SK-N-SH (cell line): Measurements from ENCODE around the gene RPS6KB2.

ENCODE experiments used
- CHD2 ChIP-seq: fragments of 150-350 bp; IDR thresholded peaks from 2 replicates; pipeline ENCODE4 v1.6.1; 2018; ENCODE audit warnings: low read length; ENCODE audit not compliant: partially characterized antibody
- CTCF ChIP-seq: fragments of 200-600 bp; sonication (generic); IDR thresholded peaks from 2 replicates; pipeline ENCODE4 v1.6.1; 2017; ENCODE audit warnings: antibody characterized with exemption, mild to moderate bottlenecking, moderate library complexity
- EP300 ChIP-seq, 2 experiments: IDR thresholded peaks; 2 replicates each; pipeline versions ENCODE4 v1.4.0 to v1.6.1; 2012; ENCODE audit warnings: borderline replicate concordance in 1 of 2, low read depth in 1 of 2, low read length in 1 of 2
- EZH2phosphoT487 ChIP-seq: fragments of 200-600 bp; sonication (generic); IDR thresholded peaks from 2 replicates; pipeline ENCODE4 v1.6.1; 2017; ENCODE audit warnings: low read depth, mixed run types, mild to moderate bottlenecking, antibody characterized with exemption, moderate library complexity, borderline replicate concordance
- FOSL2 ChIP-seq: IDR thresholded peaks from 2 replicates; pipeline ENCODE4 v1.4.0; 2012; ENCODE audit warnings: low read depth, mild to moderate bottlenecking, moderate library complexity, borderline replicate concordance
- GABPA ChIP-seq: IDR thresholded peaks from 2 replicates; pipeline ENCODE4 v1.4.0; 2012; ENCODE audit warnings: low read depth, mild to moderate bottlenecking
- GATA2 ChIP-seq: sonication (generic); formaldehyde crosslinking; IDR thresholded peaks from 2 replicates; pipeline ENCODE4 v1.5.0; 2020; ENCODE audit warnings: mild to moderate bottlenecking, missing genetic modification reagents
- MAX ChIP-seq: IDR thresholded peaks from 2 replicates; pipeline ENCODE4 v1.4.0; 2012; ENCODE audit warnings: low read depth
- NRF1 ChIP-seq: IDR thresholded peaks from 2 replicates; pipeline ENCODE4 v1.6.1; 2012; ENCODE audit warnings: low read depth, mild to moderate bottlenecking, low read length
- RCOR1 ChIP-seq: fragments of 150-350 bp; IDR thresholded peaks from 2 replicates; pipeline ENCODE4 v1.6.1; 2017; ENCODE audit warnings: antibody characterized with exemption, low read length
- SMC3 ChIP-seq: IDR thresholded peaks from 2 replicates; pipeline ENCODE4 v1.6.1; 2012; ENCODE audit warnings: low read depth, low read length, improper control_type of control experiment
- TCF12 ChIP-seq: IDR thresholded peaks from 2 replicates; pipeline ENCODE4 v1.4.0; 2012
- USF2 ChIP-seq: fragments of 150-350 bp; IDR thresholded peaks from 2 replicates; pipeline ENCODE4 v1.6.1; 2017; ENCODE audit warnings: antibody characterized with exemption, low read length, low read depth, borderline replicate concordance
- YY1 ChIP-seq: IDR thresholded peaks from 2 replicates; pipeline ENCODE4 v1.4.0; 2012; ENCODE audit warnings: low read depth, mild to moderate bottlenecking

- TF ChIP-seq MAX (no peak), CTCF (peak; percentile 63), SMC3 (peak; percentile 54), GABPA (no peak), EZH2phosphoT487 (no peak), EP300 (IDR thresholded peaks at IDR 0.05; ENCODE audit: borderline replicate concordance in 1 of 2, low read depth in 1 of 2, low read length in 1 of 2) (no peak), CHD2 (no peak), USF2 (no peak), GATA2 (no peak), NRF1 (no peak), RCOR1 (no peak), TCF12 (no peak), YY1 (no peak), FOSL2 (no peak)
These were observed 38.8 kb upstream of the RPS6KB2 start for GRCh38 chr11:67389477-67389876.
